ENCODE data around the gene PSPC1. TPM values are rescaled to one million over a fixed set of nuclear protein-coding genes. Genes with fewer than 3 reads are reported as not detected.

Gene PSPC1
- polyA plus RNA-seq, 3 donors: 10.6 to 28.5 (median 23.5) TPM

- H3K27ac ChIP-seq (ENCODE audit: low read depth, low read length): no peak overlapping the region
These were observed 97.3 kb downstream of the PSPC1 start for GRCh38 chr13:19685437-19685836.

GRCh38 chr13:19685034-19685433, 97.7 kb downstream of the PSPC1 start:
- WGBS, 3 donors: 26 to 69% (median 64%) methylated on average over 5 of the region's 5 CpGs
- no peak overlapping the region for H3K27ac ChIP-seq (ENCODE audit: low read depth, low read length)

GRCh38 chr13:19681517-19681916, 101.2 kb downstream of the PSPC1 start:
- WGBS, 3 donors: 62 to 82% (median 71%) methylated on average over 2 of the region's 2 CpGs
- no peak overlapping the region for H3K27ac ChIP-seq (ENCODE audit: low read depth, low read length)

GRCh38 chr13:19680751-19681150, 102.0 kb downstream of the PSPC1 start:
- WGBS, 3 donors: 91 to 94% (median 94%) methylated on average over 7 of the region's 7 CpGs
- no peak overlapping the region for H3K27ac ChIP-seq (ENCODE audit: low read depth, low read length)

- no peak overlapping the region for H3K27ac ChIP-seq (ENCODE audit: low read depth, low read length)
- 91 to 94% (median 94%) methylated on average over 3 of the region's 3 CpGs for WGBS, 3 donors
These were observed 106.6 kb downstream of the PSPC1 start for GRCh38 chr13:19676168-19676567.

- H3K27ac ChIP-seq (ENCODE audit: low read depth, low read length): no peak overlapping the region
- 94 to 98% (median 96%) methylated on average over 10 of the region's 10 CpGs for WGBS, 3 donors
These were observed 107.8 kb downstream of the PSPC1 start for GRCh38 chr13:19674898-19675297.

GRCh38 chr13:19673473-19674430, 109.0 kb downstream of the PSPC1 start:
- 56 to 93% (median 91%) methylated on average over 11 of the region's 11 CpGs for WGBS, 3 donors
- no peak overlapping the region for H3K27ac ChIP-seq (ENCODE audit: low read depth, low read length)

GRCh38 chr13:19672990-19673389, 109.8 kb downstream of the PSPC1 start:
- WGBS, 3 donors: 52 to 62% (median 58%) methylated on average over 5 of the region's 5 CpGs

GRCh38 chr13:19670147-19670546, 112.6 kb downstream of the PSPC1 start:
- 54 to 68% (median 57%) methylated on average over 3 of the region's 3 CpGs for WGBS, 3 donors
- H3K27ac ChIP-seq (ENCODE audit: low read depth, low read length): no peak overlapping the region

More at GRCh38 chr13:19672990-19673389, 109.8 kb downstream of the PSPC1 start:
- no peak overlapping the region for H3K27ac ChIP-seq (ENCODE audit: low read depth, low read length)

GRCh38 chr13:19668778-19669177, 114.0 kb downstream of the PSPC1 start:
- H3K27ac ChIP-seq (ENCODE audit: low read depth, low read length): no peak overlapping the region
- 91% methylated on average over 9 of the region's 9 CpGs for WGBS, 3 donors

- 85 to 94% (median 89%) methylated on average over 14 of the region's 14 CpGs for WGBS, 3 donors
- H3K27ac ChIP-seq (ENCODE audit: low read depth, low read length): no peak overlapping the region
These were observed 117.3 kb downstream of the PSPC1 start for GRCh38 chr13:19665427-19665859.

GRCh38 chr13:19664481-19665230, 118.1 kb downstream of the PSPC1 start:
- WGBS, 3 donors: 83 to 89% (median 84%) methylated on average over 14 of the region's 14 CpGs
- no peak overlapping the region for H3K27ac ChIP-seq (ENCODE audit: low read depth, low read length)

- 88 to 92% (median 91%) methylated on average over 13 of the region's 13 CpGs for WGBS, 3 donors
- no peak overlapping the region for H3K27ac ChIP-seq (ENCODE audit: low read depth, low read length)
These were observed 119.2 kb downstream of the PSPC1 start for GRCh38 chr13:19663416-19663979.

GRCh38 chr13:19661561-19661960, 121.2 kb downstream of the PSPC1 start:
- no peak overlapping the region for H3K27ac ChIP-seq (ENCODE audit: low read depth, low read length)
- 93 to 97% (median 94%) methylated on average over 15 of the region's 15 CpGs for WGBS, 3 donors

- 82 to 88% (median 87%) methylated on average over 2 of the region's 2 CpGs for WGBS, 3 donors
- no peak overlapping the region for H3K27ac ChIP-seq (ENCODE audit: low read depth, low read length)
These were observed 121.6 kb downstream of the PSPC1 start for GRCh38 chr13:19661126-19661525.

- no peak overlapping the region for H3K27ac ChIP-seq (ENCODE audit: low read depth, low read length)
These were observed 123.9 kb downstream of the PSPC1 start for GRCh38 chr13:19658831-19659230.

- WGBS, 3 donors: 25 to 53% (median 41%) methylated on average over 4 of the region's 4 CpGs
- H3K27ac ChIP-seq (ENCODE audit: low read depth, low read length): no peak overlapping the region
These were observed 124.7 kb downstream of the PSPC1 start for GRCh38 chr13:19657872-19658591.

All from adipose tissue (tissue), 3 donors.